IMR-90 (cell line): ENCODE results near the gene CAMTA1.

Experiments used
- CEBPB ChIP-seq: IDR thresholded peaks from 2 replicates; pipeline ENCODE4 v1.6.1; 2012; ENCODE audit warnings: low read depth, low read length, improper control_type of control experiment
- CTCF ChIP-seq: conservative IDR thresholded peaks from 2 replicates; pipeline ENCODE4 v1.5.1; 2012; ENCODE audit warnings: mild to moderate bottlenecking, low read depth, low read length, improper control_type of control experiment
- FOS ChIP-seq: fragments of 150-350 bp; IDR thresholded peaks from 2 replicates; pipeline ENCODE4 v1.6.1; 2016; ENCODE audit warnings: low read depth, low read length
- MAFK ChIP-seq: IDR thresholded peaks from 2 replicates; pipeline ENCODE4 v1.6.1; 2012; ENCODE audit warnings: low read depth, low read length, improper control_type of control experiment
- NFE2L2 ChIP-seq: fragments of 150-350 bp; IDR thresholded peaks from 2 replicates; pipeline ENCODE4 v1.6.1; 2016; ENCODE audit warnings: low read depth, mild to moderate bottlenecking, low read length
- POLR2A ChIP-seq: IDR thresholded peaks from 2 replicates; pipeline ENCODE4 v1.6.1; 2012; ENCODE audit warnings: mild to moderate bottlenecking, low read depth, low read length
- RAD21 ChIP-seq: IDR thresholded peaks from 2 replicates; pipeline ENCODE4 v1.6.1; 2012; ENCODE audit warnings: low read length, improper control_type of control experiment
- RFX5 ChIP-seq: IDR thresholded peaks from 2 replicates; pipeline ENCODE4 v1.8.0; 2012; ENCODE audit warnings: low read depth, mild to moderate bottlenecking, low read length, moderate library complexity
- SMC3 ChIP-seq: fragments of 150-350 bp; IDR thresholded peaks from 2 replicates; pipeline ENCODE4 v1.6.1; 2016; ENCODE audit warnings: low read depth, mild to moderate bottlenecking, antibody characterized with exemption, low read length, moderate library complexity
- USF2 ChIP-seq: fragments of 150-350 bp; IDR thresholded peaks from 2 replicates; pipeline ENCODE4 v1.6.1; 2017; ENCODE audit warnings: mild to moderate bottlenecking, antibody characterized with exemption, low read length, low read depth

- no peak for TF ChIP-seq CTCF
- no peak for TF ChIP-seq SMC3
- no peak for TF ChIP-seq FOS
- TF ChIP-seq USF2 = no peak
- TF ChIP-seq POLR2A = no peak
- TF ChIP-seq RAD21 = no peak
- TF ChIP-seq NFE2L2 = no peak
- TF ChIP-seq RFX5 = no peak
- TF ChIP-seq CEBPB = no peak
- TF ChIP-seq MAFK = no peak
These were observed 180.6 kb downstream of the CAMTA1 start for GRCh38 chr1:6965935-6966241.
